GM12892 (cell line): Measurements from ENCODE around the gene ATP11A.

Source experiments
- POLR2A ChIP-seq: IDR thresholded peaks from 2 replicates; pipeline ENCODE4 v1.6.1; 2011; ENCODE audit warnings: low read depth, low read length, control low read depth
- POLR2AphosphoS5 ChIP-seq: IDR thresholded peaks from 2 replicates; pipeline ENCODE4 v1.6.1; 2011; ENCODE audit warnings: low read depth, low read length, control low read depth

- TF ChIP-seq POLR2A (no peak), POLR2AphosphoS5 (no peak)
These were observed 215.8 kb downstream of the ATP11A start for GRCh38 chr13:112905619-112905989.
